Measurements from ENCODE around the gene FRMD4B. TPM values are rescaled to one million over a fixed set of nuclear protein-coding genes. Genes with fewer than 3 reads are reported as not detected.

FRMD4B gene
- total RNA-seq, 5 donors from 2014 or later (not counting 1 experiment from before 2014, with no cell fraction given): 5.5 to 23.1 (median 10.9) TPM

- Mint-ChIP-seq H3K4me1 (peaks cover 14 to 16% (median 14%) of the 10 kb centered on the region in 3 donors), H3K4me3 (no peak overlapping the region), H3K36me3 (no peaks in the 10 kb centered on the region), H3K27me3 (no peaks in the 10 kb centered on the region), H3K27ac (no peak overlapping the region), H3K9me3 (no peaks in the 10 kb centered on the region)
- H3K9me3 ChIP-seq: no peaks in the 10 kb centered on the region
- H3K27ac ChIP-seq (ENCODE audit: low read length): no peak overlapping the region
- no peaks in the 10 kb centered on the region for H3K4me1 ChIP-seq (ENCODE audit: control insufficient read depth in 1 of 2, extremely low read depth in 1 of 2, insufficient read depth in 2 of 2, low read length in 2 of 2)
- CTCF ChIA-PET: interaction anchor here in 1 of 2 donors (0.5 kb wide), 1 partner anchor 50 kb away, joined by 3 read pairs; no protein-coding TSS in a partner anchor
- no peaks in the 10 kb centered on the region for H3K27me3 ChIP-seq (replicated peaks in 1 of 2; ENCODE audit: control insufficient read depth in 2 of 2, extremely low read depth in 1 of 2, insufficient read depth in 2 of 2, low read length in 1 of 2)
- DNase-seq: no peak
- WGBS (ENCODE audit: insufficient coverage): 100% methylated on average over 1 of the region's 8 CpGs
- ATAC-seq (replicated peaks in 1 of 4): no peak
- POLR2A ChIA-PET: no interaction called here
- H3K36me3 ChIP-seq (ENCODE audit: control insufficient read depth in 2 of 2, extremely low read depth in 1 of 2, insufficient read depth in 1 of 2, low read length in 1 of 2): no peaks in the 10 kb centered on the region
- H3K4me3 ChIP-seq (ENCODE audit: control insufficient read depth in 1 of 2, extremely low read depth in 1 of 2, low read length in 1 of 2): no peak overlapping the region
Measured at GRCh38 chr3:69248436-69248835, 137.5 kb downstream of the FRMD4B start.

- WGBS (ENCODE audit: insufficient coverage): 100% methylated on average over 5 of the region's 7 CpGs
- Histone ChIP-seq H3K36me3 (ENCODE audit: control insufficient read depth in 2 of 2, extremely low read depth in 1 of 2, insufficient read depth in 1 of 2, low read length in 1 of 2) (no peaks in the 10 kb centered on the region), H3K4me1 (ENCODE audit: control insufficient read depth in 1 of 2, extremely low read depth in 1 of 2, insufficient read depth in 2 of 2, low read length in 2 of 2) (no peaks in the 10 kb centered on the region), H3K4me3 (ENCODE audit: control insufficient read depth in 1 of 2, extremely low read depth in 1 of 2, low read length in 1 of 2) (no peak overlapping the region), H3K27me3 (replicated peaks in 1 of 2; ENCODE audit: control insufficient read depth in 2 of 2, extremely low read depth in 1 of 2, insufficient read depth in 2 of 2, low read length in 1 of 2) (no peaks in the 10 kb centered on the region), H3K27ac (ENCODE audit: low read length) (no peak overlapping the region), H3K9me3 (no peaks in the 10 kb centered on the region)
- Mint-ChIP-seq H3K27ac (peak overlapping the region in 1 of 2 donors; percentile 27), H3K9me3 (no peaks in the 10 kb centered on the region), H3K27me3 (no peaks in the 10 kb centered on the region), H3K4me3 (no peak overlapping the region), H3K4me1 (peaks cover 14 to 20% (median 16%) of the 10 kb centered on the region in 3 donors), H3K36me3 (no peaks in the 10 kb centered on the region)
- CTCF ChIA-PET: no interaction called here
- POLR2A ChIA-PET: no interaction called here
- DNase-seq: no peak
- ATAC-seq (replicated peaks in 1 of 4): no peak
Measured at GRCh38 chr3:69246612-69247011, 139.3 kb downstream of the FRMD4B start.

- H3K27ac Mint-ChIP-seq: no peak overlapping the region
- no peak for ATAC-seq (replicated peaks in 1 of 4)
- H3K27me3 ChIP-seq (replicated peaks in 1 of 2; ENCODE audit: control insufficient read depth in 2 of 2, extremely low read depth in 1 of 2, insufficient read depth in 2 of 2, low read length in 1 of 2): no peaks in the 10 kb centered on the region
- no peak for DNase-seq
- H3K27ac ChIP-seq (ENCODE audit: low read length): no peak overlapping the region
- no peaks in the 10 kb centered on the region for H3K9me3 Mint-ChIP-seq
- peaks cover 2 to 8% (median 8%) of the 10 kb centered on the region in 3 donors for H3K4me1 Mint-ChIP-seq
- WGBS (ENCODE audit: insufficient coverage): 100% methylated on average over 2 of the region's 2 CpGs
- ChIA-PET CTCF (no interaction called here), POLR2A (no interaction called here)
- H3K27me3 Mint-ChIP-seq: no peaks in the 10 kb centered on the region
- no peak overlapping the region for H3K4me3 ChIP-seq (ENCODE audit: control insufficient read depth in 1 of 2, extremely low read depth in 1 of 2, low read length in 1 of 2)
- H3K4me1 ChIP-seq (ENCODE audit: control insufficient read depth in 1 of 2, extremely low read depth in 1 of 2, insufficient read depth in 2 of 2, low read length in 2 of 2): no peaks in the 10 kb centered on the region
- H3K36me3 ChIP-seq (ENCODE audit: control insufficient read depth in 2 of 2, extremely low read depth in 1 of 2, insufficient read depth in 1 of 2, low read length in 1 of 2): no peaks in the 10 kb centered on the region
- H3K4me3 Mint-ChIP-seq: no peak overlapping the region
- no peaks in the 10 kb centered on the region for H3K36me3 Mint-ChIP-seq
- no peaks in the 10 kb centered on the region for H3K9me3 ChIP-seq
Measured at GRCh38 chr3:69244039-69244438, 141.8 kb downstream of the FRMD4B start.

- H3K9me3 Mint-ChIP-seq: no peaks in the 10 kb centered on the region
- DNase-seq (no peak), ATAC-seq (replicated peaks in 1 of 4) (no peak)
- WGBS (ENCODE audit: insufficient coverage): 100% methylated on average over 1 of the region's 4 CpGs
- H3K27ac ChIP-seq (ENCODE audit: low read length): no peak overlapping the region
- no peaks in the 10 kb centered on the region for H3K36me3 ChIP-seq (ENCODE audit: control insufficient read depth in 2 of 2, extremely low read depth in 1 of 2, insufficient read depth in 1 of 2, low read length in 1 of 2)
- H3K27ac Mint-ChIP-seq: peak overlapping the region in 1 of 2 donors; percentile 11
- H3K9me3 ChIP-seq: no peaks in the 10 kb centered on the region
- no peak overlapping the region for H3K4me3 Mint-ChIP-seq
- no peaks in the 10 kb centered on the region for H3K27me3 Mint-ChIP-seq
- no peaks in the 10 kb centered on the region for H3K27me3 ChIP-seq (replicated peaks in 1 of 2; ENCODE audit: control insufficient read depth in 2 of 2, extremely low read depth in 1 of 2, insufficient read depth in 2 of 2, low read length in 1 of 2)
- POLR2A ChIA-PET: no interaction called here
- peaks cover 6 to 15% (median 9%) of the 10 kb centered on the region in 3 donors for H3K4me1 Mint-ChIP-seq
- H3K4me3 ChIP-seq (ENCODE audit: control insufficient read depth in 1 of 2, extremely low read depth in 1 of 2, low read length in 1 of 2): no peak overlapping the region
- peaks cover under 1 to 8% of the 10 kb centered on the region in 2 experiments for H3K4me1 ChIP-seq (ENCODE audit: control insufficient read depth in 1 of 2, extremely low read depth in 1 of 2, insufficient read depth in 2 of 2, low read length in 2 of 2)
- CTCF ChIA-PET: interaction anchor here in 1 of 2 donors (0.6 to 0.7 kb wide), 3 partner anchors 8 to 64 kb away, joined by 4 to 13 read pairs (median 7); no protein-coding TSS in a partner anchor
- no peaks in the 10 kb centered on the region for H3K36me3 Mint-ChIP-seq
Measured at GRCh38 chr3:69241769-69242168, 144.1 kb downstream of the FRMD4B start.

GRCh38 chr3:69240651-69241568 is 145.0 kb downstream of the FRMD4B start:
- Histone ChIP-seq H3K27me3 (replicated peaks in 1 of 2; ENCODE audit: control insufficient read depth in 2 of 2, extremely low read depth in 1 of 2, insufficient read depth in 2 of 2, low read length in 1 of 2) (no peaks in the 10 kb centered on the region), H3K9me3 (no peaks in the 10 kb centered on the region), H3K36me3 (ENCODE audit: control insufficient read depth in 2 of 2, extremely low read depth in 1 of 2, insufficient read depth in 1 of 2, low read length in 1 of 2) (no peaks in the 10 kb centered on the region), H3K4me3 (ENCODE audit: control insufficient read depth in 1 of 2, extremely low read depth in 1 of 2, low read length in 1 of 2) (no peak overlapping the region), H3K4me1 (ENCODE audit: control insufficient read depth in 1 of 2, extremely low read depth in 1 of 2, insufficient read depth in 2 of 2, low read length in 2 of 2) (peaks cover 3 to 13% of the 10 kb centered on the region in 2 experiments), H3K27ac (ENCODE audit: low read length) (no peak overlapping the region)
- ATAC-seq (replicated peaks in 1 of 4) (no peak), DNase-seq (no peak)
- Mint-ChIP-seq H3K36me3 (no peaks in the 10 kb centered on the region), H3K9me3 (no peaks in the 10 kb centered on the region), H3K27ac (peak overlapping the region in 1 of 2 donors; percentile 11), H3K27me3 (no peaks in the 10 kb centered on the region), H3K4me3 (no peak overlapping the region), H3K4me1 (peaks cover 15 to 23% (median 18%) of the 10 kb centered on the region in 3 donors)
- ChIA-PET POLR2A (no interaction called here), CTCF (no interaction called here)
- 89% methylated on average over 5 of the region's 10 CpGs for WGBS (ENCODE audit: insufficient coverage)

GRCh38 chr3:69239063-69239462 is 146.8 kb downstream of the FRMD4B start:
- H3K27me3 Mint-ChIP-seq: no peaks in the 10 kb centered on the region
- H3K4me1 Mint-ChIP-seq: peaks cover 21 to 36% (median 26%) of the 10 kb centered on the region in 3 donors
- ChIA-PET CTCF (interaction anchor here in 1 of 2 donors (0.7 kb wide), 1 partner anchor 202 kb away, joined by 3 read pairs; no protein-coding TSS in a partner anchor), POLR2A (interaction anchor here in 1 of 2 donors (0.6 kb wide), 1 partner anchor 60 kb away, joined by 4 read pairs; no protein-coding TSS in a partner anchor)
- Histone ChIP-seq H3K4me3 (ENCODE audit: control insufficient read depth in 1 of 2, extremely low read depth in 1 of 2, low read length in 1 of 2) (no peak overlapping the region), H3K27ac (ENCODE audit: low read length) (no peak overlapping the region), H3K9me3 (no peaks in the 10 kb centered on the region), H3K36me3 (ENCODE audit: control insufficient read depth in 2 of 2, extremely low read depth in 1 of 2, insufficient read depth in 1 of 2, low read length in 1 of 2) (no peaks in the 10 kb centered on the region), H3K27me3 (replicated peaks in 1 of 2; ENCODE audit: control insufficient read depth in 2 of 2, extremely low read depth in 1 of 2, insufficient read depth in 2 of 2, low read length in 1 of 2) (no peaks in the 10 kb centered on the region), H3K4me1 (ENCODE audit: control insufficient read depth in 1 of 2, extremely low read depth in 1 of 2, insufficient read depth in 2 of 2, low read length in 2 of 2) (peaks cover 6 to 20% of the 10 kb centered on the region in 2 experiments)
- no peak for ATAC-seq (replicated peaks in 1 of 4)
- no peak for DNase-seq
- H3K27ac Mint-ChIP-seq: no peak overlapping the region
- H3K36me3 Mint-ChIP-seq: no peaks in the 10 kb centered on the region
- WGBS (ENCODE audit: insufficient coverage): no CpG with 5 or more reads among the region's 1 CpG
- H3K9me3 Mint-ChIP-seq: no peaks in the 10 kb centered on the region
- no peak overlapping the region for H3K4me3 Mint-ChIP-seq

All from T-cell (primary cell).